Adrenal gland (tissue), 12 donors: ENCODE data around the gene FBXW5. TPM values are rescaled to one million over a fixed set of nuclear protein-coding genes. Genes with fewer than 3 reads are reported as not detected.

Source experiments
- DNase-seq, 7 donors: peaks; one replicate each; pipeline ENCODE4 v3.0.0-alpha.2; 2019 to 2020
- H3K27ac ChIP-seq, 5 donors: fragments of 200-600 bp; sonication (generic) in 4 of 5; 1 replicate in 3 of 5; 2 replicates in 2 of 5; pipeline versions ENCODE4 v1.5.1 to v1.8.0; 2016 to 2020; ENCODE audit warnings: mild to moderate bottlenecking in 1 of 5
- H3K27me3 ChIP-seq: fragments of 200-600 bp; 2 replicates; pipeline ENCODE4 v1.8.0; 2021
- H3K36me3 ChIP-seq, 2 donors: fragments of 200-600 bp; replicated peaks in 1 of 2; 1 replicate in 1 of 2; 2 replicates in 1 of 2; pipeline versions ENCODE4 v1.5.1 to v1.8.0; 2018 to 2022
- H3K4me1 ChIP-seq, 2 donors: fragments of 200-600 bp; replicated peaks in 1 of 2; 1 replicate in 1 of 2; 2 replicates in 1 of 2; pipeline versions ENCODE4 v1.5.1 to v1.8.0; 2018 to 2021
- H3K4me3 ChIP-seq, 4 donors: fragments of 200-600 bp; sonication (generic) in 3 of 4; one replicate each; pipeline ENCODE4 v1.5.1; 2016 to 2018
- H3K9me3 ChIP-seq, 3 donors: fragments of 200-600 bp; sonication (generic) in 1 of 3; replicated peaks in 1 of 3; 1 replicate in 2 of 3; 2 replicates in 1 of 3; pipeline versions ENCODE4 v1.5.1 to v1.8.0; 2016 to 2021
- CTCF ChIP-seq, 6 experiments: fragments of 450-650 bp in 4 of 6; fragments of 200-600 bp in 2 of 6; sonication (generic) in 1 of 6; IDR thresholded peaks; 1 replicate in 5 of 6; 2 replicates in 1 of 6; pipeline versions ENCODE4 v1.5.1 to v1.8.0; 2016 to 2021; ENCODE audit warnings: antibody characterized with exemption in 6 of 6, mild to moderate bottlenecking in 2 of 6, moderate library complexity in 1 of 6
- POLR2A ChIP-seq, 2 donors: fragments of 450-650 bp; IDR thresholded peaks; one replicate each; pipeline ENCODE4 v1.6.1; 2017; ENCODE audit warnings: antibody characterized with exemption in 2 of 2, mild to moderate bottlenecking in 2 of 2, moderate library complexity in 1 of 2
- WGBS, 4 donors: extraction: QIAGEN DNeasy Blood & Tissue Kit in 2 of 4; methylation state at CpG; one replicate each; pipeline versions ENCODE4 v1.1.5 to v1.1.7; 2013 to 2017; 5-methylcytosine and 5-hydroxymethylcytosine counted together
- intact Hi-C, 2 donors: fragments of 100-400 bp; cut with DNase I; formaldehyde crosslinking; loops; one replicate each; pipeline versions ENCODE4 v1.14.1 to v1.15.0; 2022 to 2023
- polyA plus RNA-seq, 3 donors: library from polyadenylated mRNA; stranded (reverse); fragments of 200-250 nt in 2 of 3; fragments of 350-450 nt in 1 of 3; fragmentation: Illumina TruSeq in 1 of 3; extraction: RNeasy Lipid Tissue Mini Kit (QIAGEN cat#74804) in 1 of 3; gene quantifications; one replicate each; pipeline ENCODE4 v1.2.3, GENCODE V29; 2013 to 2014
- total RNA-seq, 9 donors: library from RNA; depleted of rRNA in 4 of 9; stranded (reverse); fragments of >200 nt in 4 of 9; fragments of 120-200 nt in 1 of 9; fragmentation: NEBNext Ultra II Directional in 1 of 9; extraction: Animal tissue kit (Norgen Biotek cat#: 25700) in 1 of 9; gene quantifications; one replicate each; pipeline versions ENCODE4 v1.1.0 to v1.2.4, GENCODE V29; 2013 to 2023
- donor health status: healthy with polysubstance abuse.
- donor health status: Bipolar disorder and iron deficiency.
- donor health status: DM: yes; HTN: yes; CAD: no.
- donor health status: DM: no; HTN: no; CAD: no.
- donor health status: DM: no; HTN: no; CAD: no.
- donor health status: DM: yes; HTN: yes; CAD: no.

FBXW5 gene
- total and polyA plus RNA-seq, 12 donors, result 19.2 to 257 (median 139) TPM

DNA sequence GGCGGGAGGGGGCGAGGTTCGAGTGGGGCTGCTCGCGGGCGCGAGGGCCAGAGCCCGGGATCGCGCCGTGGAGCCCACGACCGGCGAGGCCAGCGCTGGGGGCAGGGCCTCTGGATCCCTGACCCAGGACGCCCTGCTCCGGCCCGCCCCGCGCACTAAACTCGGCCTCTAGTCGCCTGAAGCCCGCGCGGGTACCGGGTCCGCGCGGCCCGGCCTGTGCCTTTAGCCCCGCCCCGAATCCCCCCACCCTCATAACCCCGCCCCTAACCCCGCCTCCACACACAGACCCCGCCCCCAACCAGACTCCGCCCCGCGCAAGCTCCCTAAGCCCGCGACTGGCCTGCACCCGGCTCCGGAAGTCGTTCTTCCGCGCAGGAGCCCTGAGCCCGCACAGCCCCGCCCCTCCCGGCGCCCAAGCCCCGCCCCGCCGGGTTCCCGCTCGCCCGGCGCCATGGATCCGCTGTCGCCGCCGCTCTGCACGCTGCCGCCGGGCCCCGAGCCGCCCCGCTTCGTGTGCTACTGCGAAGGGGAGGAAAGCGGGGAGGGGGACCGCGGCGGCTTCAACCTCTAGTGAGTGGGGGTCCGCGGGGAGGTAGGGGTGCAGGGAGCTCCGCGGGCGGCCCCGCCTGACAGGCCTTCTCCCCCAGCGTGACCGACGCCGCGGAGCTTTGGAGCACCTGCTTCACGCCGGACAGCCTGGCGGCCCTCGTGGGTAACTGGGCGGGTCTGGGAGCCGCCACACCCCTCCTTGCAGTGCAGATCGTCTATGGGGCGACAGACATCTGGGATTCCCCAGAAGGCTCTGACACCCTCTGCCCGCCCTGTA lies 47.7 kb upstream of the FBXW5 start, which contains the start of gene PAXX:
PAXX (plus strand) TSS at position 430 of the 826 bp plus-strand sequence; CDS start at position 452, 22 bp downstream.
- H3K27ac ChIP-seq, result peak within 1 kb of the TSS; percentile 48 to 95 (median 92)
- intact Hi-C loops, result no loop called here
- no peaks in the 10 kb centered on the region for H3K9me3 ChIP-seq
- TF ChIP-seq POLR2A (IDR thresholded peaks at IDR 0.05), result peak; percentile 33 to 55
- TF ChIP-seq CTCF (IDR thresholded peaks at IDR 0.05), result peak in 1 of 6 experiments; percentile 15
- peak within 1 kb of the TSS; percentile 56 to 93 (median 77) for H3K4me3 ChIP-seq
- H3K4me1 ChIP-seq, result peaks cover 13 to 22% of the 10 kb centered on the region in 2 donors
- peak; percentile 91 to 97 (median 95) for DNase-seq
- H3K27me3 ChIP-seq, result no peaks in the 10 kb centered on the region
- no peaks in the 10 kb centered on the region for H3K36me3 ChIP-seq
- WGBS, 4 donors, result 0 to 4% (median 1%) methylated on average over 1 to 92 of the region's 92 CpGs

- Histone ChIP-seq H3K4me1 (peaks cover 7 to 16% of the 10 kb centered on the region in 2 donors), H3K27me3 (peaks cover 8% of the 10 kb centered on the region), H3K27ac (no peak overlapping the region), H3K4me3 (no peak overlapping the region), H3K36me3 (no peaks in the 10 kb centered on the region), H3K9me3 (no peaks in the 10 kb centered on the region)
- 80 to 90% (median 87%) methylated on average over 10 of the region's 10 CpGs for WGBS, 4 donors
- intact Hi-C loops, result no loop called here
- no peak for DNase-seq
- TF ChIP-seq POLR2A (IDR thresholded peaks at IDR 0.05) (no peak), CTCF (IDR thresholded peaks at IDR 0.05) (no peak)
Measured at GRCh38 chr9:136990242-136990911, 45.8 kb upstream of the FBXW5 start.

- Histone ChIP-seq H3K36me3 (no peaks in the 10 kb centered on the region), H3K9me3 (no peaks in the 10 kb centered on the region), H3K27ac (no peak overlapping the region), H3K4me1 (peaks cover 7 to 15% of the 10 kb centered on the region in 2 donors), H3K27me3 (peaks cover 19% of the 10 kb centered on the region), H3K4me3 (no peak overlapping the region)
- intact Hi-C loops, result no loop called here
- DNase-seq, result no peak
- TF ChIP-seq POLR2A (IDR thresholded peaks at IDR 0.05) (no peak), CTCF (IDR thresholded peaks at IDR 0.05) (no peak)
- 90 to 99% (median 93%) methylated on average over 4 of the region's 4 CpGs for WGBS, 4 donors
Measured at GRCh38 chr9:136988872-136989271, 44.3 kb upstream of the FBXW5 start.

DNA sequence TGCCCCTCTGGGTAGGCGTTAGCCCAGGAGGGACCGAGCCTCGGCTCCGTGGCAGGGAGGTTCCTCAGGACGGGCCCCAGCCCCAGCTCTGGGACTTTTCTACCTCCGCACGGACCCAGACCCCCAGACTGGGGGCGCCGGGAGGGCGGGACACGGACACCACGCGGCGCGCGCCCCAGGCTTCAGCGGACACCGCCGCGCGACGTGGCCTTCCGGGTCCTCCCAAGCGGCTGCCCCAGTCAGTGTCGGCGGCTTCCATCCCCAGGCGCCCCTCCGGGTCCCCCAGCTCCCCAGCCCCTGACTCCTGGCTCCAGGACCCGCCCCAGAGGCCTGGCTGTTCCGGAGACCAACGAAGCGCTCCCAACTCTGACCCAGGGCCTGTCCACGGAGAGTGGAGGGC lies 41.3 kb upstream of the FBXW5 start:
- DNase-seq, result no peak
- Histone ChIP-seq H3K4me3 (no peak overlapping the region), H3K4me1 (no peaks in the 10 kb centered on the region), H3K27me3 (peaks cover 19% of the 10 kb centered on the region), H3K36me3 (no peaks in the 10 kb centered on the region), H3K9me3 (no peaks in the 10 kb centered on the region), H3K27ac (no peak overlapping the region)
- no peak for TF ChIP-seq POLR2A (IDR thresholded peaks at IDR 0.05)
- TF ChIP-seq CTCF (IDR thresholded peaks at IDR 0.05), result no peak
- whole genome bisulfite sequencing, 4 donors, result 32 to 42% (median 35%) methylated on average over 6 to 33 of the region's 33 CpGs
- intact Hi-C loops, result no loop called here
